GM15510 (cell line): ENCODE data around the gene LYVE1.

Experiments
- POLR2A ChIP-seq: IDR thresholded peaks from 3 replicates; pipeline ENCODE4 v1.6.1; 2011; ENCODE audit warnings: borderline replicate concordance; ENCODE audit not compliant: insufficient read length; ENCODE audit errors: extremely low read depth

Gene LYVE1, protein sequence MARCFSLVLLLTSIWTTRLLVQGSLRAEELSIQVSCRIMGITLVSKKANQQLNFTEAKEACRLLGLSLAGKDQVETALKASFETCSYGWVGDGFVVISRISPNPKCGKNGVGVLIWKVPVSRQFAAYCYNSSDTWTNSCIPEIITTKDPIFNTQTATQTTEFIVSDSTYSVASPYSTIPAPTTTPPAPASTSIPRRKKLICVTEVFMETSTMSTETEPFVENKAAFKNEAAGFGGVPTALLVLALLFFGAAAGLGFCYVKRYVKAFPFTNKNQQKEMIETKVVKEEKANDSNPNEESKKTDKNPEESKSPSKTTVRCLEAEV

DNA sequence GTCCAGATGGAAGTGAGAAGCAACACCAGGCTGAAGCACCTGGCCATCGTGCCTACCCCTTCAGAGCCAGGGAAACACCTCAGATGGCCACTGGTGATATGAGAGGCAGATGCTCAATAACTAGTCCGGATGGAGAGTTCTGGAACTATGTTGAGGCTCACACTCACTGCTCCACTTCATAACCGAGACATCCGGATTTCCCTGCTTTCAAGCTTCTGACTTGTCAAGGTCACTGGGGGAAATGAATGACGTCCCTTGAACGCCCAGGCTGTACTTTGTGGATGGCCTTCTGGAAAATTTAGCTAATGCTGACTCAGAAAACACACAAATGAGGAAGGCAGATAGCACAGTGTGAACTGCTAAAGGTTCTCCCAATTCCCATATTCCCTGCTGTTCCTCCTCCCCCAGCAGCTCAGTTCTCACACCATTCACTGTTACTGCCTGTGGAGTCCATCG is at the start of gene LYVE1:
Gene LYVE1 (minus strand): TSS at position 180 of the 456 bp plus-strand sequence. CDS start 133 bp downstream, at position 47.
- TF ChIP-seq POLR2A: no peak

DNA sequence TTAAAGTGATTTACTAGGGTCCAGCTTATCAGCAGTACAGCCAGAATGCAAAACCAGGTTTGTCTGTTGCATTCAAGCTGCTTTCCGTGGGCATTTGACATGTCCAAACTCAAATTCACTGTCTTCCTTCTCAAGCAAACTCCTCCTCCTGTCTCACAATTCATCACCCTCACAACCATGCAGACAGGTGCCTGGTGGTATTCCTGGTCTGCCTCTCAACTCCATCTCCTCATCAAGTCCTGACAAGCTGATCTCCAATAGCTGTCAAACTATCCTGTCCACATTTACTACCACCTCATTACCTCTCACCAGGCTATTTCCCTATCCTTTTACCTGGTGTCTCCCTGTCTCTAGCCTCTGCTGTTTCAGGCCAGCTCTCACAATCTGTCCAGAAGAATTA is 49.1 kb upstream of the LYVE1 start:
- TF ChIP-seq POLR2A: no peak

GRCh38 chr11:10611979-10612862 is 43.8 kb upstream of the LYVE1 start:
- no peak for TF ChIP-seq POLR2A

DNA sequence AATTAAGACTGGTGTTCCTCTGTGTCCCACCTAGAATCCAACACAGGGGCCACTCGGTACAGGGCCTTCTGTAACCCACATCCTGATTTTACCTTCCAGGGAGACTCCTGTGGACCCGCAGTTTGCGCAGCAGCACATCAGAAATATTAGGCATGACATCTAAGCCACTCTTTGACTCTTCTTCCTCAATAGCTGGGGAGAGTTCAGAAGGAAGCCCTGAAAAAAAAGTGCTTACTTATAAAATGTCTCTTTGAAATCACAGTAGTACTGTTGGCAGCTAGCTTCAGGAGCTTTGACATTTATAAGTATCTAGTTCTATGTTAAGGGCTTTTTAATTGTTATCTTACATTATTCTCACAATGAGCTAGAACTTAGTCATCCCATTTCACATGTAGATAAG is 41.2 kb upstream of the LYVE1 start:
- no peak for TF ChIP-seq POLR2A

DNA sequence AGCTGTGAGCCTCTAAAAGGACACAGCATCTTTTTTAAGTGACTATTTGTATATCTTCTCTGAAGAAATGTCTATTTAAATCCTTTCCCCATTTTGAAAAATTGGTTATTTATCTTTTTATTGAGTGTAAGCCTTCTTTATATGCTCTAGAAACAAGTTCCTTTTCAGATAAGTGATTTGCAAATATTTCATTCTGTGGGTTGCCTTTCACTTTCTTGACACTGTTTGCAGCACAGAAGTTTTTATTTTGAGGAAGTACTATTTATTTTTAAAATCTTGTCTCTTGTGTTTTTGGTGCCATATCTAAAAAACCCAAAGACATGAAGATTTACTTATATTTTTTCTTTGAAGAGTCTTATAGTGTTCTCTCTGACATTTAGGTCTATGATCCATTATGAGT is 40.1 kb upstream of the LYVE1 start:
- TF ChIP-seq POLR2A: no peak

- no peak for TF ChIP-seq POLR2A
Observed at GRCh38 chr11:10607462-10608132, 39.1 kb upstream of the LYVE1 start.

GRCh38 chr11:10606536-10607208 is 38.2 kb upstream of the LYVE1 start:
- TF ChIP-seq POLR2A: no peak

GRCh38 chr11:10605941-10606381 is 37.5 kb upstream of the LYVE1 start:
- no peak for TF ChIP-seq POLR2A

DNA sequence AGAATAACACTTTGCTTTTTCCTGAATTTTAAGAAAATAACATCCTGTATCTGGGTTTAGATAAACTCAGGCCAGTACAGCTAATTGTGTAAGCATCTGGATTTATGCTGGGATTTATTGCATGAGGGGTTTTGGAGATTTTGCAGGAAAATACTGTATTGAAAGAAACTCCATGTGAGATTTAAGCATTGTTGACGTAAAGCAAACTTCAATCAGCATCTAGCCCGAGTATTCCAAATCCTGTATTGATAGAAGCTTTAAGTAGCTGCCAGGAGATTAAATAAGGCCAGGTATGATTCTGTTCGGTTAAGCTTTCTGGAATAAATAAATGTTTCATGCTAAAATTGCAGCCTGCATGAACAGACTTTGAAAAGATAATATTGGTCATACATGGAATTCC is 36.3 kb upstream of the LYVE1 start:
- no peak for TF ChIP-seq POLR2A

- no peak for TF ChIP-seq POLR2A
Observed at GRCh38 chr11:10604340-10604748, 35.9 kb upstream of the LYVE1 start.

DNA sequence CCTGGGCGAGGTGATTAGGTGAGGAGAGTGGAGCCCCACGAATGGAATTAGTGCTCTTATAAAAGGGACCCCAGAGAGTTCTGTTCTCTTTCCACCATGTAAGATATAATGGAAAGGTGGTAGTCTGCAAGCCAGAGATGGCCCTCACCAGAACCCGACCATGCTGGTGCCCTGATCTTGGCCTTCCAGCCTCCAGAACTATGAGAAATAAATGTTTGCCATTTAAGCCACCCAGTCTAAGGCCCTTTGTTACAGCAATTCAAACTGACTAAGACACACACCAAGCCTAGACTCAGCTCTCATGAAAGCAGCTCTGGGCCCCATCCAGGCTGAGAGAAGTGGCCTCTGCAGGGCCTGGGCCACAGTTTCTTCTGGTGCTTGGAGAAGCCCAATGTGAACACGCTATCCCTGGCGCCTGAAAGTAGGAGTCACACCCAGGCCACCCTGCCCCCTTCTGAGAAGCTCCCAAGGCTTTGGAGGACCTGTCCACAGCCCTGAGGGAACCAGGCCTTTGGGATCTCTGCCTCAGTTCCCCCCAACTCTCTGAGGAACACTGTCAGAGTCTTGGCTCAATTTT is 35.3 kb upstream of the LYVE1 start:
- TF ChIP-seq POLR2A: no peak

DNA sequence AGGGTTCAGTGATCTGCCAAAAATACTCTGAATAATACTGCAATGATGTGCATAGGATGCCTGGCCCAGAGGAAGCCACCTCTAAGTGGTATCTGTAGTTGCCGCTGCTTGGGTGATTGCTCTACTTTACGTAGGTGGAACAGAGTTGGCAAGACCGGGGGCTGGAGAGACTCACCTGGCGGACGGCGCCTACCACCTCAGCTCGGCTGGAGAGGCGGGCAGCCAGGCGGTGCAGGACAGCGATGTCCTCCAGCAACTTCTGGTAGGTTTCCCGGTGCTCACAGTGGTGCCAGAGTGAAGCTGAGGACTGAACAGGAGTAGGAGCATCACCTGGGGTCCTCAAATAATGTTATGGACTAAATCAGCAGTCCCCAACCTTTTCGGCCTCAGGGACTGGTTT is 34.5 kb upstream of the LYVE1 start:
- TF ChIP-seq POLR2A: no peak

GRCh38 chr11:10602366-10602765 is 33.9 kb upstream of the LYVE1 start:
- TF ChIP-seq POLR2A: no peak

DNA sequence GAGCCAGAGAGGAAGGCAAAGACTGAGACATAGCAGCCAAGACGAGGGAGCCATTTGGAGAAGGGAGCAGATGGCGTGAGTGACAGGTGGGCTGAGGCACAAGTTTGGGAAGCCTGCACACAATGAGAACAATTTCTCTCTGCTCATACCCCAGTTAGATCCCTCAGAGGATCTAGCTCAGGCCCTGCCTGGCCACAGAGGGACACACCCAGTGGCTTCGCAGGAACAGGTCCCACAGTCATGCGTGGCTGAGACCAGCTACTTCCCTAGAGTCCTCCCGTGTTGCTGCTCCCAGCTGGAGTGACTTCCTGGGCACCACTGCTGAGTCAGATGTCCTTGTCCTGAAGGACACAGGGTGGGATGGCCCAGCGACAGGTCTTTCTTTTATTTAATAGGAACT is 33.4 kb upstream of the LYVE1 start:
- no peak for TF ChIP-seq POLR2A
